ENCODE results near the gene OR8B8.

DNA sequence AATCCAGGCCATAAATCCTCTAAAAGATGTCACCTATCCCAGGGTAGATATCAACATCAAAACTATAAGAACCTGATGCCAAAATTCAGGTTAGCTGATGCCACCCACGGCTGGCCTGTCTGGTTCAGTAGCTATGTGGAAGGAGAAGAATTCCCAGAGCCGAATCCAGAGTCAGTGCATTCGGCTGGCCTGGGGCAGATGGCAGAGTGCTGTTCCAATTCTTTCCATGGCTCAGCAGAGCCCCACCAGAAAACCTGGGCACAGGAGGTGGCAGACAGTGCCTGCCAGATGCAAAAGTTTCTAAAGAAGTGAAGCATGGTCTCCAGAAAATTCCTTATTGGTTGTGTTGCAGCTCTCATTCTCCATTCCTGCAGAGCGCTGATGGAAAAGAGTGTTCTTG, 19.9 kb upstream of the OR8B8 start:
- TF ChIP-seq CTCF (IDR thresholded peaks at IDR 0.05; ENCODE audit: extremely low read depth in 1 of 2, insufficient read depth in 1 of 2, low read depth in 1 of 2, low read length in 2 of 2) = no peak
- TF ChIP-seq GATA2 (IDR thresholded peaks at IDR 0.05; ENCODE audit: insufficient read depth, insufficient read length, low read depth, low read length) = no peak
- TF ChIP-seq POLR2AphosphoS5 (IDR thresholded peaks at IDR 0.05; ENCODE audit: insufficient read depth, low read depth, low read length) = no peak
- no peak for TF ChIP-seq MYC (IDR thresholded peaks at IDR 0.05; ENCODE audit: low read depth, low read length)
- TF ChIP-seq FOS (IDR thresholded peaks at IDR 0.05; ENCODE audit: borderline replicate concordance, insufficient read depth, low read length) = no peak
- no peak for TF ChIP-seq POLR2A (IDR thresholded peaks at IDR 0.05; ENCODE audit: low read depth, low read length)
- TF ChIP-seq EZH2 (IDR thresholded peaks at IDR 0.05; ENCODE audit: borderline replicate concordance, low read depth, low read length, severe bottlenecking) = no peak

Measured in endothelial cell of umbilical vein (primary cell).